Globus pallidus (tissue), 1 donor: ENCODE data around the gene ARIH2.
A peak's percentile ranks its signal among the peaks of the same experiment; 100 is the strongest.
"Not testable (repeated sequence)": the region's sequence is repeated elsewhere in the genome, so short reads cannot be mapped to it uniquely, and the experiment has no call there.

Experiments
- DNase-seq: peaks from one replicate; pipeline ENCODE4 v3.0.0-alpha.2; 2015; ENCODE audit warnings: low spot score

ARIH2 gene

GRCh38 chr3:49004352-49005302 lies 86.0 kb downstream of the ARIH2 start:
- DNase-seq, result no peak

DNA sequence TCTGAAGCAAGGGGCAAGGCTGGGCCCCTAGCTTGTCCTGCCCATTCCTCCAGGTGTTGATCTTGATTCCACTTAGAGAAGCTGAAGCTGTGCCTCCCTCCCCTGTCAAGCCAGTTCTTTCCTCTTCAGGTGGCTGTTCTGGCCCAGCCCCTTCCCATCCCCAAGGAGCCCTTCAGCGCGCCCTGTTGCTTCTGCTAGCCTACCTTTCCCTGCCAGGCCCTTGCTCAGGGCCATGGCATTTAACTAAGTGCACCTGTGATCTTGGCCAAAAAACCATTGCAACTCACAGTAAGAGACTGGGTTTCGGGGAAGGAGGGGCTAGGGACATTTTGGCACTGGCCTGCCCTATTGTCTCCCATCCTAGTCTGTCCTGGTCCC lies 86.7 kb downstream of the ARIH2 start:
- DNase-seq, result no peak

DNA sequence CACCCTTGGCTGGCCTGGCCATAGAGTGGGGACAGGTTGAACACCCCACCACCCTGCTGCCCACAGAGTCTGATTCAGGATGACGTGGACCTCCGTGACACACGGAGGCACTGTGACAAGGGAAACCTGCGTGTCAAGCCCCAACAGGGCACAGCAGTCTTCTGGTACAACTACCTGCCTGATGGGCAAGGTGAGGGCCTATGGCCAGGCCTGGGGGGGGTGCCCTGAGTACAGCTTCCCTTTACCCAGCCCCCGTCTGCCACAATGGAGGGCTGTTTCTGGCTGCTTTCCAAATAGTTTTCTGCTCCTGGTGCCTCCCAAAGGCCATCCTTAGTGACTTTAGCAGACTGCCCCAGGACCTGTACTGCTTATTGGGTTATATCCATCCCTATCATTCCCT lies 87.4 kb downstream of the ARIH2 start:
- no peak for DNase-seq

DNA sequence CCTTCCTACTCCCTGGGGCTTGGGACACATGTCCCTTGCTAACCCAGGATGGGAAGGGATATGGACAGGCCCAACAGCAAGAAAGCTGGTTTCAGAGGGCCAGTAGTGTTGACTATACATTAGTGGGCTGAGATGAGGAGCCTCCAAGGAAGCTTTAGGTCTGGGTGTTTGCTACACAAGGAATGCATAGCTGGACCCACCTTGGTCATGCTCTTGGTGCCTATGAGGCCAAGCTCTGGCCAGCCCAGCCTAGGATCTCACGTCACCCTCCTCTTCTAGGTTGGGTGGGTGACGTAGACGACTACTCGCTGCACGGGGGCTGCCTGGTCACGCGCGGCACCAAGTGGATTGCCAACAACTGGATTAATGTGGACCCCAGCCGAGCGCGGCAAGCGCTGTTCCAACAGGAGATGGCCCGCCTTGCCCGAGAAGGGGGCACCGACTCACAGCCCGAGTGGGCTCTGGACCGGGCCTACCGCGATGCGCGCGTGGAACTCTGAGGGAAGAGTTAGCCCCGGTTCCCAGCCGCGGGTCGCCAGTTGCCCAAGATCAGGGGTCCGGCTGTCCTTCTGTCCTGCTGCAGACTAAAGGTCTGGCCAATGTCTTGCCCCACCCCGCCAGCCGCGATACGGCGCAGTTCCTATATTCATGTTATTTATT lies 87.9 kb downstream of the ARIH2 start:
- peak; percentile 48 for DNase-seq

DNA sequence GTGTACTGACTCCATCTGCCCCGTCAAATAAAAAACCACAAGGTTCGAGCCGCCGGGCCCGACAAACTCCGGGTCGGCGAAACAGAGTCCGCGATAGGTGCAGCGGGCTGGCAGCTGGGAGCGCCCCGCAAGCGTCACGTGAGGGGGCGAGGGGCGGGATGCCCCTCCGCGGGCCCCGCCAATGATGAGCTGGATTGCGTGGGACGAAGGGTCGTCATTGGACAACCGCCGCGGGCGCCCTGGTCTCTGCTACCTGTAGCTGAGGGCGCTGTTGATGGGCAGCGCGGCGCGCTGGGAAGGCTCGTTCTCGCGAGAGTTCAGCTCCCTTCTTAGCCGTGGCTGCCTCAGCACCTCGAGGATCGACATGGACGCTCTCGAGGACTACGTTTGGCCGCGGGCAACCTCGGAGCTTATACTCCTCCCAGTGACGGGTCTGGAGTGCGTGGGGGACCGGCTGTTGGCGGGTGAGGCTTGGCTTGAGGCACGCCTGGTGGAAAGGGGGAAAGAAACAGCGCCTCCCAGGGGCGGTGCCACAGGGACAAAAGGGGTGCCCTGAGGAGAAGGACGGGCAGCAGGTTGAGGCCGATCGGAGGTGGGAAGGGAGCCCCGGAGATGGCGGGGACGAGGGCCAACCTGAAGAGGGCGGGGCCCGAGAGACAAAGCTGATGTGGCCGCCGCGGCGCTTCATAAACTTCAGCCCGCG lies 88.6 kb downstream of the ARIH2 start, which contains the start of gene WDR6:
TSS of gene WDR6 (plus strand) at position 324 of the 703 bp plus-strand sequence. CDS start at position 365, 41 bp downstream.
- peak; percentile 90 for DNase-seq

DNA sequence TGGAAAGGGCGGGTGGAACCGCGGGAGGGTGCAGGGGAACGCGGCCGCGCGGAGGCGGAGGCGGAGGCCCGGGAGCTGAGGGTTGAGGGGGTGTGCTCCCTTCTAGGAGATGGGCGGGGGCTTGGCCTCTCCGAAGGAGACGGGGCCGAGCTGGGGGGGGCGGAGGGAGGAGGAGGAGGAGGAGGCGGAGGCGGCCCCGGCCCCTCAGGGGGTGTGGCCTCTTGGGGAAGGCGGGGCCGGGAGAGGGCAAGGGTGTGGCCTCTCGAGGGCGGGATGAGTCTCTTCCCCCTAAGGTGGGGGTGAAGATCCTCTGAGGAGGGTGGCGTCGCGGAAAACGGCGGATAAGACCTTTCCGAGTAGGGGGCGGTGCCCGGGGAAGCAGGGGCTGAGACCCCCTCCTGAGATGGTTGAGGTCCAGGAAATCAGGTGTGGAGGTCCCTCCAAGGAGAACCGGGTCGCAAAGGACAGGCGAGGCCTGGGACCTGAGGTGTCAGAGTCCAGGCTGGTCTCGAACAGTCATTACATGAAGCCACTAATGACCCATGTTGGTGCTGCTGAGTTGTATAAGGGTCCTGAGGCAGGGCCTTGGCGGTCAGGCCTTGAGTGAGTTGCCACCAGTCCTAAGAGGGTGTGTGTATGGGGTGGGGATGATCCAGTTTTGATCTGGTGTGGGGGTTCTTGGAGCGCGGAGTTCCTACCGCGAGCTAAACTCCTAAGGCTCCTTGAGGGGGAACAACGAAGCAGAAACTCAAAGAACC lies 89.3 kb downstream of the ARIH2 start:
- DNase-seq, result peak; percentile 77

DNA sequence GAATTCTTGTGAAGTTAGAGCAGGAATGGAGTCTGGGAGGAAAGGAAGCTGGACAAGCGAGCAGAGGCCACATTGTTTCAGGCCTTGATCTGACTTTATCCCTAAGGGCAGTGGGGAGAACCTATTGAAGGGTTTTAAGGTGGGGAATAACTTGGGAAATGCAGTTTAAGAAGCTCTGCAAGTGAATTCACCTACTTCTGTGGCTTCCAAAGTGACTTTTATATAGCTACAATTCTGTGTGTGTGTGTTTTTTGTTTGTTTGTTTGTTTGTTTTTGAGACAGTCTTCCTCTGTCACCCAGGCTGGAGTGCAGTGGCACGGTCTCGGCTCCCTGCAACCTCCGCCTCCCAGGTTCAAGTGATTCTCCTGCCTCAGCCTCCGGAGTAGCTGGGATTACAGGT lies 90.0 kb downstream of the ARIH2 start:
- DNase-seq, result not testable (repeated sequence)

- no peak for DNase-seq
These were observed 90.8 kb downstream of the ARIH2 start for GRCh38 chr3:49009396-49009795.

DNA sequence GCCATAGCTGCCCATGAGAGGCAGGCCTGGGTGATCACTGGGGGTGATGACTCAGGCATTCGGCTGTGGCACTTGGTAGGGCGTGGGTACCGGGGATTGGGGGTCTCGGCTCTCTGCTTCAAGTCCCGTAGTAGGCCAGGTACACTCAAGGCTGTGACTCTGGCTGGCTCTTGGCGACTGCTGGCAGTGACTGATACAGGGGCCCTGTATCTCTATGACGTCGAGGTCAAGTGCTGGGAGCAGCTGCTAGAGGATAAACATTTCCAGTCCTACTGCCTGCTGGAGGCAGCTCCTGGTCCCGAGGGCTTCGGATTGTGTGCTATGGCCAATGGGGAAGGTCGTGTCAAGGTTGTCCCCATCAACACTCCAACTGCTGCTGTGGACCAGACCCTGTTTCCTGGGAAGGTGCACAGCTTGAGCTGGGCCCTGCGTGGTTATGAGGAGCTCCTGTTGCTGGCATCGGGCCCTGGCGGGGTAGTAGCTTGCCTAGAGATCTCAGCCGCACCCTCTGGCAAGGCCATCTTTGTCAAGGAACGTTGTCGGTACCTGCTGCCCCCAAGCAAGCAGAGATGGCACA lies 93.9 kb downstream of the ARIH2 start:
- no peak for DNase-seq

- DNase-seq, result no peak
These were observed 94.6 kb downstream of the ARIH2 start for GRCh38 chr3:49013113-49013737.

GRCh38 chr3:49013738-49014660 lies 95.4 kb downstream of the ARIH2 start:
- no peak for DNase-seq

GRCh38 chr3:49015072-49015471 lies 96.4 kb downstream of the ARIH2 start:
- no peak for DNase-seq

GRCh38 chr3:49015765-49016164 lies 97.1 kb downstream of the ARIH2 start:
- DNase-seq, result no peak

- DNase-seq, result no peak
These were observed 98.0 kb downstream of the ARIH2 start for GRCh38 chr3:49016414-49017228.

DNA sequence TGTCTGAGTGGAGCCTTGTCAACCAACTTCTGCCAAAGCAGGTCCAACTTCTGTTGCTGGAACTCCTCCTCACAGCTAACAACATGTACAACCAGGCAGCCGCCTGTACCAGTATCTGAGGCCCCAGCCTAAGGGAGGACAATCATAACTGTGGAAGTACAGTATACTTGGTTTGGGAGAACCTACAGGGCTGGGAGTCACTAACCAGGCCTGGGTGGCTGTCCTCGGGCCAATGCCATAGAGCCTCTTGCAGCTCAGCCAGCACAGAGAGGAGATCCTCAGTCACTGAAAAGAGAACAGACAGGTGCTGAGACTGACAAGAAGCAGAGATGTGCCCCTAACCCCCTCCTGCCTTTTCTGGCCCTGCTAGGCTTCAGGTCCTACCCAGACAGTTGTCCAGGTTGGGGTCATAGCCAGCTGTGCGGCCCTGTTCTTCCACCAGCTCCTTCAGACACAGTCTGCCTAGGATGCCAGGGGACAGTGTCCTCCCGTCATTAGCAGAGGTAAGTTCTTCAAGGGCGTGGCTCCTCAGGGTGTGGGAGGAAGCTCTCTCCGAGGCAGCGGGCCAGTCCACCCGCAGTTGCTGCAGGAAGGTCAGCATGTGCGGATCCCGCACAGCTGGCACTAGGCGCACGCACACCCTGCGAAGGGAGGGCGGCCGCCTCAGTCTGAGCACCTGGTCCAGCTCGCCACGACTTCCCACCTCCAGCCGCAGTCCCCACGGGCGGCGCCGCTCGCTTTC lies 98.8 kb downstream of the ARIH2 start:
- DNase-seq, result no peak

DNA sequence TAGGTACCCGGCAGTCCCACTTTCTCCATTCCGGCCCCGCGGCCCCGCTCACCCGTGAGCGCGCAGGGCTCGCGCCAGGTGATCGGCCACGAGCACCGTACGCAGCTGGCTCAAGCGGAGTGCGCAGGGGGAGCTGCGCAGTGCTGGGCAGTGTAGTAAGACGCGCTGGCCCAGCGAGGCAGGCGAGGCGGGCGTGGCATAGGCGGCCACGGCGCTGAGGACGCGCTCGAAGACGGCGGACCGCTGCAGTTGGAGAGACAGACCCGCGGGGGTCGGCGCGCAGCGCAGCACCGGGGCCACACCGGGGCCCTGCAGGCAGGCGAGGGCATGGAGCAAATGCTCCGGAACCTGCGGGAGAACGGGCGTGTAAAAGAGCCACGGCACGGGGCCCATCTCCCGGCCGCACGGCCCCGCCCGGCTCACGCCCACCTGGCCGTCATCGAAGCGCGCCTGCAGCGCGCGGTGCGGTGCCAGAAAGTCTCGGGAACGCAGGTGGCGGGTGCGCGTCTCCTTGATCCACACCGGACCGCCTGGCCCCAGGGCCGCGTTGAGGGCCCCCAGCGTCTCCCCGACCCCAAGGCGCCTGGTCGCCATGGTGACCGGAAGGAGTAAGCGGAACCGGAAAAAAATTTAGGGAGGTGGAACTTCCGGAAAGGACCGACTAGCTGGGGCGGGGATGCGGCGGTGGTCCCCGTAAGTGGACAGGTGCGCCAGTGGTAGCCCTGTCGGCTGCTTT lies 99.5 kb downstream of the ARIH2 start, which contains the start of gene DALRD3:
TSS of gene DALRD3 (minus strand) at position 610 of the 736 bp plus-strand sequence. CDS start at position 594, 16 bp downstream.
- DNase-seq, result peak; percentile 65

- DNase-seq, result no peak
These were observed 100.0 kb downstream of the ARIH2 start for GRCh38 chr3:49018707-49019006.

DNA sequence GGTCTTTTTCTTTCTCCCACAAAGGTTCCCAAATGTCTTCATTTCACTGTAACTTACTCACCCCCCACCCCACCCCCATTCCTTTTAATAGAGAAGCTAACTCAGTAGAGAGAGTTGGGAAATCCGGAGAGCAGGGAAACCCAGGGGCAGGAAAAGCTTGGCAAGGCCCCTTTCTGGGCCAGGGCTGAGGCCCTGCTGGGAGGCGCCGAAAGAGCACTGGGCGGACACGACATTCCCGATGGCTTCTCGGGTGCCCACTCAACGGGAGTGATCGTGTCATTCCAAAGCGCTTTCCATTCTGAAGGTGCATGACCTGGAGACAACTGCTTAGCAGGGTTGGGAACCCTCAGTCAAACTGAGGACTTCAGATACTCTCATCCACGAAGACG lies 101.3 kb downstream of the ARIH2 start:
- DNase-seq, result no peak
